ENCODE data around the gene PGAP6. TPM values are rescaled to one million over a fixed set of nuclear protein-coding genes. Genes with fewer than 3 reads are reported as not detected.

Gene PGAP6
- total and polyA plus RNA-seq, 2 of the 13 experiments (the other 11 are each of a cell fraction or from before 2014, with no cell fraction given): 52.7 to 136 TPM

DNA sequence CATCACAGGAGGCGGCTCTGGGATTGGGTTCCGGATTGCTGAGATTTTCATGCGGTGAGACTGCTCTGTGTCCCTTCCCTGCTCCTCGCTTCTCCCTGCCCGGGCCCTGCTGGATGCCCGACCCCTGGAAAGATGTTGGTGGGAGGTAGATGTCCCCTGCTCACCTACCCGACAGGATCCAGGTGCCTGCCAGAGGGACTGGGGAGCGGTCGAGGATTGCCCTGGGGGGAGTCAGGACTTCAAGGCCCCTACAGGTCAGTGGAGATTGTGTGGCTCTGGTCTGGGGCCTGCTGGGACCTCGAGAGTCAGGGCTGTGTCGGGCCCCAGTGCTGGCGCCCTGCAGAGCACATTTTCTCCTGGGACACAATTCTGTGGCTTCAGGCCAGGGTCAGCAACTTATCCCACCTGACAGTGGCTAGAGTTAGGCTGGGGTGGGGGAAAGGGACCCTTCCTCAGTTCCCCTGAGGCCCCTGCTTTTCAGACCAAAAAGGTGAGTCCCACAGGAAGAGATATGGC, 23.3 kb upstream of the PGAP6 start (continued):
- TF ChIP-seq, protein P1, sequence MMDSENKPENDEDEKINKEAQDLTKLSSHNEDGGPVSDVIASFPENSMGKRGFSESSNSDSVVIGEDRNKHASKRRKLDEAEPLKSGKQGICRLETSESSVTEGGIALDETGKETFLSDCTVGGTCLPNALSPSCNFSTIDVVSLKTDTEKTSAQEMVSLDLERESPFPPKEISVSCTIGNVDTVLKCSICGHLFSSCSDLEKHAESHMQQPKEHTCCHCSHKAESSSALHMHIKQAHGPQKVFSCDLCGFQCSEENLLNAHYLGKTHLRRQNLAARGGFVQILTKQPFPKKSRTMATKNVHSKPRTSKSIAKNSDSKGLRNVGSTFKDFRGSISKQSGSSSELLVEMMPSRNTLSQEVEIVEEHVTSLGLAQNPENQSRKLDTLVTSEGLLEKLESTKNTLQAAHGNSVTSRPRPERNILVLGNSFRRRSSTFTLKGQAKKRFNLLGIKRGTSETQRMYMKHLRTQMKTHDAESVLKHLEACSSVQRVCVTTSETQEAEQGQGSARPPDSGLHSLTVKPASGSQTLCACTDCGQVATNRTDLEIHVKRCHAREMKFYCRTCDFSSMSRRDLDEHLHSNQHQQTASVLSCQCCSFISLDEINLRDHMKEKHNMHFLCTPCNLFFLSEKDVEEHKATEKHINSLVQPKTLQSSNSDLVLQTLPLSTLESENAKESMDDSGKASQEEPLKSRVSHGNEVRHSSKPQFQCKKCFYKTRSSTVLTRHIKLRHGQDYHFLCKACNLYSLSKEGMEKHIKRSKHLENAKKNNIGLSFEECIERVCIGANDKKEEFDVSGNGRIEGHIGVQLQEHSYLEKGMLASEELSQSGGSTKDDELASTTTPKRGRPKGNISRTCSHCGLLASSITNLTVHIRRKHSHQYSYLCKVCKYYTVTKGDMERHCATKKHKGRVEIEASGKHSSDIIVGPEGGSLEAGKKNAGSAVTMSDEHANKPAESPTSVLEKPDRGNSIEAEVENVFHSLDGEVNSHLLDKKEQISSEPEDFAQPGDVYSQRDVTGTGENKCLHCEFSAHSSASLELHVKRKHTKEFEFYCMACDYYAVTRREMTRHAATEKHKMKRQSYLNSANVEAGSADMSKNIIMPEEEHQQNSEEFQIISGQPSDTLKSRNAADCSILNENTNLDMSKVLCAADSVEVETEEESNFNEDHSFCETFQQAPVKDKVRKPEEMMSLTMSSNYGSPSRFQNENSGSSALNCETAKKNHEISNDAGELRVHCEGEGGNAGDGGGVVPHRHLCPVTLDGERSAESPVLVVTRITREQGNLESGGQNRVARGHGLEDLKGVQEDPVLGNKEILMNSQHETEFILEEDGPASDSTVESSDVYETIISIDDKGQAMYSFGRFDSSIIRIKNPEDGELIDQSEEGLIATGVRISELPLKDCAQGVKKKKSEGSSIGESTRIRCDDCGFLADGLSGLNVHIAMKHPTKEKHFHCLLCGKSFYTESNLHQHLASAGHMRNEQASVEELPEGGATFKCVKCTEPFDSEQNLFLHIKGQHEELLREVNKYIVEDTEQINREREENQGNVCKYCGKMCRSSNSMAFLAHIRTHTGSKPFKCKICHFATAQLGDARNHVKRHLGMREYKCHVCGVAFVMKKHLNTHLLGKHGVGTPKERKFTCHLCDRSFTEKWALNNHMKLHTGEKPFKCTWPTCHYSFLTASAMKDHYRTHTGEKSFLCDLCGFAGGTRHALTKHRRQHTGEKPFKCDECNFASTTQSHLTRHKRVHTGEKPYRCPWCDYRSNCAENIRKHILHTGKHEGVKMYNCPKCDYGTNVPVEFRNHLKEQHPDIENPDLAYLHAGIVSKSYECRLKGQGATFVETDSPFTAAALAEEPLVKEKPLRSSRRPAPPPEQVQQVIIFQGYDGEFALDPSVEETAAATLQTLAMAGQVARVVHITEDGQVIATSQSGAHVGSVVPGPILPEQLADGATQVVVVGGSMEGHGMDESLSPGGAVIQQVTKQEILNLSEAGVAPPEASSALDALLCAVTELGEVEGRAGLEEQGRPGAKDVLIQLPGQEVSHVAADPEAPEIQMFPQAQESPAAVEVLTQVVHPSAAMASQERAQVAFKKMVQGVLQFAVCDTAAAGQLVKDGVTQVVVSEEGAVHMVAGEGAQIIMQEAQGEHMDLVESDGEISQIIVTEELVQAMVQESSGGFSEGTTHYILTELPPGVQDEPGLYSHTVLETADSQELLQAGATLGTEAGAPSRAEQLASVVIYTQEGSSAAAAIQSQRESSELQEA (CRISPR knock-in tag; IDR thresholded peaks at IDR 0.05; ENCODE audit: not compliant biosample characterization): no peak
- TF ChIP-seq ZNF382 (CRISPR knock-in tag; IDR thresholded peaks at IDR 0.05; ENCODE audit: borderline replicate concordance) (no peak), ZFP36 (IDR thresholded peaks at IDR 0.05; ENCODE audit: borderline replicate concordance, low read depth, low read length, partially characterized antibody) (no peak), THYN1 (CRISPR knock-in tag; IDR thresholded peaks at IDR 0.05; ENCODE audit: borderline replicate concordance, low read depth) (no peak), MBNL3 (CRISPR knock-in tag; conservative IDR thresholded peaks at IDR 0.05) (no peak), MYNN (CRISPR knock-in tag; IDR thresholded peaks at IDR 0.05; ENCODE audit: low read depth) (no peak), MYPOP (CRISPR knock-in tag; IDR thresholded peaks at IDR 0.05) (peak; percentile 56; the same call in 1 of the 2 replicates), ARHGAP35 (CRISPR knock-in tag; IDR thresholded peaks at IDR 0.05; ENCODE audit: borderline replicate concordance) (no peak), ZNF674 (CRISPR knock-in tag; IDR thresholded peaks at IDR 0.05; ENCODE audit: low read depth) (no peak), SRSF4 (IDR thresholded peaks at IDR 0.05; ENCODE audit: low read depth, low read length, poor library complexity, severe bottlenecking) (no peak), ZNF124 (CRISPR knock-in tag; IDR thresholded peaks at IDR 0.05) (no peak), SP4 (CRISPR knock-in tag; IDR thresholded peaks at IDR 0.05) (no peak), PHF21A (CRISPR knock-in tag; IDR thresholded peaks at IDR 0.05) (no peak; the same call in none of the 2 replicates), ZNF7 (CRISPR knock-in tag; IDR thresholded peaks at IDR 0.05) (no peak)
- TF ChIP-seq, protein P2, sequence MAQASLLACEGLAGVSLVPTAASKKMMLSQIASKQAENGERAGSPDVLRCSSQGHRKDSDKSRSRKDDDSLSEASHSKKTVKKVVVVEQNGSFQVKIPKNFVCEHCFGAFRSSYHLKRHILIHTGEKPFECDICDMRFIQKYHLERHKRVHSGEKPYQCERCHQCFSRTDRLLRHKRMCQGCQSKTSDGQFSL (CRISPR knock-in tag; IDR thresholded peaks at IDR 0.05): no peak; the same call in none of the 2 replicates
- TF ChIP-seq, protein P3, sequence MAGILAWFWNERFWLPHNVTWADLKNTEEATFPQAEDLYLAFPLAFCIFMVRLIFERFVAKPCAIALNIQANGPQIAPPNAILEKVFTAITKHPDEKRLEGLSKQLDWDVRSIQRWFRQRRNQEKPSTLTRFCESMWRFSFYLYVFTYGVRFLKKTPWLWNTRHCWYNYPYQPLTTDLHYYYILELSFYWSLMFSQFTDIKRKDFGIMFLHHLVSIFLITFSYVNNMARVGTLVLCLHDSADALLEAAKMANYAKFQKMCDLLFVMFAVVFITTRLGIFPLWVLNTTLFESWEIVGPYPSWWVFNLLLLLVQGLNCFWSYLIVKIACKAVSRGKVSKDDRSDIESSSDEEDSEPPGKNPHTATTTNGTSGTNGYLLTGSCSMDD (CRISPR knock-in tag; IDR thresholded peaks at IDR 0.05): no peak
- TF ChIP-seq, protein P4, sequence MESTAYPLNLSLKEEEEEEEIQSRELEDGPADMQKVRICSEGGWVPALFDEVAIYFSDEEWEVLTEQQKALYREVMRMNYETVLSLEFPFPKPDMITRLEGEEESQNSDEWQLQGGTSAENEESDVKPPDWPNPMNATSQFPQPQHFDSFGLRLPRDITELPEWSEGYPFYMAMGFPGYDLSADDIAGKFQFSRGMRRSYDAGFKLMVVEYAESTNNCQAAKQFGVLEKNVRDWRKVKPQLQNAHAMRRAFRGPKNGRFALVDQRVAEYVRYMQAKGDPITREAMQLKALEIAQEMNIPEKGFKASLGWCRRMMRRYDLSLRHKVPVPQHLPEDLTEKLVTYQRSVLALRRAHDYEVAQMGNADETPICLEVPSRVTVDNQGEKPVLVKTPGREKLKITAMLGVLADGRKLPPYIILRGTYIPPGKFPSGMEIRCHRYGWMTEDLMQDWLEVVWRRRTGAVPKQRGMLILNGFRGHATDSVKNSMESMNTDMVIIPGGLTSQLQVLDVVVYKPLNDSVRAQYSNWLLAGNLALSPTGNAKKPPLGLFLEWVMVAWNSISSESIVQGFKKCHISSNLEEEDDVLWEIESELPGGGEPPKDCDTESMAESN (CRISPR knock-in tag; conservative IDR thresholded peaks at IDR 0.05): no peak
